GM12878 (cell line): ENCODE results near the gene SMG9. TPM values are rescaled to one million over a fixed set of nuclear protein-coding genes. Genes with fewer than 3 reads are reported as not detected.

Experiments
- ATAC-seq: fragments of 200-7000 bp; cut with Tn5 transposase; 3 replicates; pipeline ENCODE4 v1.9.1; 2020; ENCODE audit warnings: mild to moderate bottlenecking, moderate library complexity
- BruUV-seq: library from RNA; stranded (reverse); fragments of 400-500 nt; replicated peaks from 2 replicates; lab custom pipeline; 2021; lab: Mats Ljungman, UMichigan
- CTCF ChIA-PET: fragments of 300-600 bp; sonication (Branson Sonifier 250); formaldehyde crosslinking; extraction: SDS; loops from one replicate; lab custom pipeline; 2021; ENCODE audit warnings: inconsistent platforms; lab: Yijun Ruan, JAX
- POLR2A ChIA-PET: fragments of 350-600 bp; formaldehyde crosslinking; extraction: SDS; loops from one replicate; lab custom pipeline; 2021; ENCODE audit warnings: inconsistent platforms; lab: Charles Lee
- RAD21 ChIA-PET: fragments of 300-600 bp; sonication (Branson Sonifier 250); formaldehyde crosslinking; loops from one replicate; lab custom pipeline; 2023; ENCODE audit warnings: antibody characterized with exemption; ENCODE audit not compliant: unreplicated experiment; lab: Charles Lee
- SMC1A ChIA-PET: fragments of 300-600 bp; sonication (Branson Sonifier 250); formaldehyde crosslinking; loops from one replicate; lab custom pipeline; 2023; ENCODE audit not compliant: unreplicated experiment, uncharacterized antibody; lab: Charles Lee
- DNase-seq: peaks from one replicate; pipeline ENCODE4 v3.0.0-alpha.2; 2011; ENCODE audit warnings: low read depth, low spot score
- FAIRE-seq: peaks from 3 replicates; lab custom pipeline; 2011; peaks lifted over from hg19 to GRCh38; lab: Jason Lieb, UNC
- H2AFZ ChIP-seq: 2 replicates; pipeline ENCODE4 v1.6.0; 2011; ENCODE audit warnings: low read depth, low read length, control low read depth; ENCODE audit not compliant: control insufficient read depth
- H3K27ac ChIP-seq: 2 replicates; pipeline ENCODE4 v1.5.1; 2011; ENCODE audit warnings: control low read depth; ENCODE audit not compliant: control insufficient read depth, insufficient read depth
- H3K27me3 ChIP-seq, 2 experiments: replicated peaks in 1 of 2; 2 replicates each; pipeline versions ENCODE4 v1.6.0 to v1.6.1; 2011; ENCODE audit warnings: low read length in 1 of 2; ENCODE audit not compliant: control insufficient read depth in 2 of 2, insufficient read depth in 2 of 2
- H3K36me3 ChIP-seq, 2 experiments: 2 replicates each; pipeline ENCODE4 v1.5.1; 2011; ENCODE audit warnings: low read length in 1 of 2; ENCODE audit not compliant: control insufficient read depth in 2 of 2, insufficient read depth in 2 of 2
- H3K4me1 ChIP-seq: 2 replicates; pipeline ENCODE4 v1.6.1; 2011; ENCODE audit warnings: mild to moderate bottlenecking, low read length, moderate library complexity, mixed read lengths; ENCODE audit not compliant: control insufficient read depth, insufficient read depth
- H3K4me2 ChIP-seq: 2 replicates; pipeline ENCODE4 v1.6.0; 2011; ENCODE audit warnings: control low read depth; ENCODE audit not compliant: control insufficient read depth, insufficient read depth
- H3K4me3 ChIP-seq: fragments of 200-600 bp; sonication (generic); 2 replicates; pipeline ENCODE4 v1.5.1; 2016
- H3K79me2 ChIP-seq: 2 replicates; pipeline ENCODE4 v1.6.0; 2011; ENCODE audit warnings: low read length; ENCODE audit not compliant: control insufficient read depth, insufficient read depth
- H3K9ac ChIP-seq: 2 replicates; pipeline ENCODE4 v1.8.0; 2011; ENCODE audit warnings: low read length, control low read depth, mixed read lengths; ENCODE audit not compliant: control insufficient read depth, insufficient read depth
- H3K9me3 ChIP-seq: replicated peaks from 3 replicates; pipeline ENCODE4 v1.5.1; 2011; ENCODE audit warnings: mild to moderate bottlenecking, low read length; ENCODE audit not compliant: control insufficient read depth, insufficient read depth
- H4K20me1 ChIP-seq: 2 replicates; pipeline ENCODE4 v1.6.0; 2011; ENCODE audit not compliant: control insufficient read depth, insufficient read depth
- CHD4 ChIP-seq: fragments of 200-600 bp; sonication (generic); IDR thresholded peaks from 2 replicates; pipeline ENCODE4 v1.6.1; 2016; ENCODE audit warnings: mild to moderate bottlenecking
- CREM ChIP-seq: IDR thresholded peaks from 2 replicates; pipeline ENCODE4 v1.6.1; 2014; ENCODE audit warnings: antibody characterized with exemption, low read depth
- ETV6 ChIP-seq, 2 experiments: fragments of 450-650 bp in 1 of 2; IDR thresholded peaks in 1 of 2; conservative IDR thresholded peaks in 1 of 2; 2 replicates each; pipeline ENCODE4 v1.6.1; 2014; ENCODE audit warnings: antibody characterized with exemption in 1 of 2, borderline replicate concordance in 1 of 2, low read depth in 1 of 2, mild to moderate bottlenecking in 1 of 2, moderate library complexity in 1 of 2
- HCFC1 ChIP-seq: fragments of 150-350 bp; IDR thresholded peaks from 2 replicates; pipeline ENCODE4 v1.6.1; 2014; ENCODE audit warnings: low read length
- PAX5 ChIP-seq: IDR thresholded peaks from 2 replicates; pipeline ENCODE4 v1.6.1; 2011; ENCODE audit warnings: low read depth, low read length, borderline replicate concordance
- ZNF207 ChIP-seq: fragments of 450-650 bp; IDR thresholded peaks from 2 replicates; pipeline ENCODE4 v1.6.1; 2014; ENCODE audit warnings: antibody characterized with exemption, mild to moderate bottlenecking, borderline replicate concordance
- WGBS: methylation state at CpG from one replicate; pipeline ENCODE4 v1.1.6; 2016; ENCODE audit warnings: low lambda C conversion rate; ENCODE audit not compliant: insufficient replicate concordance, insufficient coverage; ENCODE audit errors: missing lambda C conversion rate; 5-methylcytosine and 5-hydroxymethylcytosine counted together
- in situ Hi-C: fragments of 300-500 bp; cut with MboI; formaldehyde crosslinking; loops from 9 replicates; pipeline ENCODE4 v1.14.3; 2018; ENCODE audit warnings: mixed read lengths
- intact Hi-C: fragments of 100-400 bp; cut with micrococcal nuclease; formaldehyde crosslinking; loops from one replicate; pipeline ENCODE4 v1.14.2; 2022; ENCODE audit not compliant: unreplicated experiment
- polyA plus RNA-seq, 11 experiments: library from polyadenylated mRNA; depleted of rRNA in 4 of 11; unstranded in 6 of 11; stranded (reverse) in 5 of 11; fragments of >200 nt; fragmentation: Nextera tagmentation in 4 of 11; fragmentation: Illumina TruSeq in 1 of 11; extraction: Ambion mirVana in 4 of 11; extraction: Trizol in 1 of 11; gene quantifications; 1 replicate in 1 of 11; 2 replicates in 10 of 11; pipeline versions ENCODE4 v1.2.1 to v1.2.3, GENCODE V29; 2011 to 2016; ENCODE audit warnings: inconsistent platforms in 2 of 11, missing spikeins in 2 of 11, low read depth in 1 of 11
- total RNA-seq, 4 experiments: library from RNA; depleted of rRNA in 3 of 4; stranded (reverse); fragments of >200 nt in 3 of 4; fragmentation: Illumina TruSeq in 1 of 4; extraction: Trizol in 1 of 4; gene quantifications; 2 replicates each; pipeline versions ENCODE4 v1.2.1 to v1.2.3, GENCODE V29; 2013 to 2021
- TF ChIP-seq, protein P1 (sequence below): fragments of 450-650 bp; IDR thresholded peaks from 2 replicates; pipeline ENCODE4 v1.6.1; 2016; ENCODE audit warnings: mild to moderate bottlenecking
- TF ChIP-seq, protein P2 (sequence below): fragments of 150-350 bp; IDR thresholded peaks from 2 replicates; pipeline ENCODE4 v1.6.1; 2014; ENCODE audit warnings: mild to moderate bottlenecking, low read depth, low read length
- TF ChIP-seq, protein P3 (sequence below): fragments of 450-650 bp; IDR thresholded peaks from 2 replicates; pipeline ENCODE4 v1.6.1; 2017; ENCODE audit warnings: mild to moderate bottlenecking, moderate library complexity
- TF ChIP-seq, protein P4 (sequence below), 3 experiments: IDR thresholded peaks in 2 of 3; conservative IDR thresholded peaks in 1 of 3; 2 replicates each; pipeline ENCODE4 v1.5.1; 2011; ENCODE audit warnings: low read depth in 3 of 3, low read length in 3 of 3, mild to moderate bottlenecking in 3 of 3, control low read depth in 2 of 3, moderate library complexity in 2 of 3, inconsistent platforms in 1 of 3, mixed read lengths in 1 of 3; ENCODE audit not compliant: control insufficient read depth in 2 of 3, insufficient read depth in 1 of 3; ENCODE audit errors: extremely low read depth in 1 of 3

SMG9 gene
- total and polyA plus RNA-seq, 10 of the 15 experiments (the other 5 are each of a cell fraction or from before 2014, with no cell fraction given), result 0.69 to 52.2 (median 28.1) TPM

DNA sequence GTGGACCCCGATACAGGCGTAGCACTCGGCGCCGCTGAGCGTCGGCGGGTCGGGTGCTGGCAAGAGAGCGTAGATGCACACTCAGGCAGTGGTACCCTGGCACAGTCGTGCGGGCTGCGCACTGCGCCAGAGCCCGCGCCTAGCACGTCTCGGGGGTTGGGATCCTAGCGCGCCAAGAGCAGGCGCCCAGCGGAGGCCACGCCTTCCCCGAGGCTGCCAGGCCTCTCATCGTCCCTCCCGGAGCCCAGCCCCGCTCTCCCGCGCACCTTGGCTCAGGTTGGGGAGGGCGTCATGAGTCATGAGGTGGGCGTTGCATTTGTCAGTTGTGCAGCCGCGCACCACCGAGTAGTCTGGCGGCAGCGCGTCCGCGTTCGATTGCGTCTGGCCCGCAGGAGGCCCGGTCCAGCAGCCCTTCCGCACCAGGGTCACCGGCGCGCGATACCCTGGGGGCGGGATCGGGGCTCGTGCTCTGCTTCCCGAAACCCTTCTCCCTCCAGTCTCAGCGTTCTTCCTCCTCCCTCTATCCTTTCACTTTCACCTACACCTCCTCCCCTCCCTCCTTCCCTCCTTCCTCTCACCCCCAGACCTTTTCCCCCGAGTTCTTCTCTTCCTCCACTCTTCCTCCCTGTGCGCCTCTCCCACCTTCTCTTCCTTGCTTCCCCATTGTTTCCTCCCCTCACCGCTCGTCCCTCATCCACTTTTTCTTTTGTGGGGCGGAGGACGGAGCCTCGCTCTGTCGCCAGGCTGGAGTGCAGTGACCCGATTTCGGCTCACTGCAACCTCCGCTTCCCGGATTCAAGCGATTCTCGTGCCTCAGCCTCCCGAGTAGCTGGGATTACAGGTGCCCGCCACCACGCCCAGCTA lies 44.0 kb upstream of the SMG9 start (continued):
- TF ChIP-seq, protein P1, sequence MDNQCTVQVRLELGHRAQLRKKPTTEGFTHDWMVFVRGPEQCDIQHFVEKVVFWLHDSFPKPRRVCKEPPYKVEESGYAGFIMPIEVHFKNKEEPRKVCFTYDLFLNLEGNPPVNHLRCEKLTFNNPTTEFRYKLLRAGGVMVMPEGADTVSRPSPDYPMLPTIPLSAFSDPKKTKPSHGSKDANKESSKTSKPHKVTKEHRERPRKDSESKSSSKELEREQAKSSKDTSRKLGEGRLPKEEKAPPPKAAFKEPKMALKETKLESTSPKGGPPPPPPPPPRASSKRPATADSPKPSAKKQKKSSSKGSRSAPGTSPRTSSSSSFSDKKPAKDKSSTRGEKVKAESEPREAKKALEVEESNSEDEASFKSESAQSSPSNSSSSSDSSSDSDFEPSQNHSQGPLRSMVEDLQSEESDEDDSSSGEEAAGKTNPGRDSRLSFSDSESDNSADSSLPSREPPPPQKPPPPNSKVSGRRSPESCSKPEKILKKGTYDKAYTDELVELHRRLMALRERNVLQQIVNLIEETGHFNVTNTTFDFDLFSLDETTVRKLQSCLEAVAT, result 0 out of 2 replicates have a peak, but pooled peaks have one; percentile 42
- TF ChIP-seq, protein P2, sequence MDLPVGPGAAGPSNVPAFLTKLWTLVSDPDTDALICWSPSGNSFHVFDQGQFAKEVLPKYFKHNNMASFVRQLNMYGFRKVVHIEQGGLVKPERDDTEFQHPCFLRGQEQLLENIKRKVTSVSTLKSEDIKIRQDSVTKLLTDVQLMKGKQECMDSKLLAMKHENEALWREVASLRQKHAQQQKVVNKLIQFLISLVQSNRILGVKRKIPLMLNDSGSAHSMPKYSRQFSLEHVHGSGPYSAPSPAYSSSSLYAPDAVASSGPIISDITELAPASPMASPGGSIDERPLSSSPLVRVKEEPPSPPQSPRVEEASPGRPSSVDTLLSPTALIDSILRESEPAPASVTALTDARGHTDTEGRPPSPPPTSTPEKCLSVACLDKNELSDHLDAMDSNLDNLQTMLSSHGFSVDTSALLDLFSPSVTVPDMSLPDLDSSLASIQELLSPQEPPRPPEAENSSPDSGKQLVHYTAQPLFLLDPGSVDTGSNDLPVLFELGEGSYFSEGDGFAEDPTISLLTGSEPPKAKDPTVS, result no peak
- TF ChIP-seq, all 136 proteins: peak for 2

DNA sequence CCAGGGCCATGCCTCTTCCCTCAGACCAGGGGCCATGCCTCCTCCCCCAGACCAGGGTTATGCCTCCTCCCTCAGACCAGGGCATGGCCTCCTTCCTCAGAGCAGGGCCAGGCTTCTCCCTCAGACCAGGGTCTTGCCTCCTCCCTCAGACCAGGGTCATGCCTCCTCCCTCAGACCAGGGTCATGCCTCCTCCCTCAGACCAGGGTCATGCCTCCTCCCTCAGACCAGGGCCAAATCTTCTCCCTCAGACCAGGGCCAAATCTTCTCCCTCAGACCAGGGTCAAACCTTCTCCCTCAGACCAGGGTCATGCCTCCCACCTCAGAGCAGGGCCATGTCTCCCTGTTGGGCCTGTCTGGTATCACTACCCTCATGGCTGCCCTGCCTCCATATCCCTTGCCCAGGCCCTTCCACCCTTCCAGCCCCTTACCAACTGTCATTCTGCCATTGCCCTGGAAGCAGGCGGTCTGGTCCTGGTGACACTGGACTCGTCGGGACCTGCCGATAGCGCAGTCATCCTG lies 43.3 kb upstream of the SMG9 start:
- in situ Hi-C loops, result no loop called here
- intact Hi-C loops, result no loop called here
- no peak for ATAC-seq
- Histone ChIP-seq H4K20me1 (0 out of 2 replicates have a peak, but pooled peaks cover 2% of the 10 kb centered on the region), H3K27me3 (no peaks in the 10 kb centered on the region), H3K27ac (no peak overlapping the region), H3K4me1 (peaks cover 4% of the 10 kb centered on the region), H3K4me3 (peak overlapping the region; percentile 60; the same call in 1 of the 2 replicates), H3K79me2 (no peaks in the 10 kb centered on the region), H2AFZ (peak overlapping the region; percentile 69; the same call in 1 of the 2 replicates), H3K36me3 (no peaks in the 10 kb centered on the region), H3K4me2 (peak overlapping the region; percentile 95), H3K9me3 (no peaks in the 10 kb centered on the region; the same call in 2 of the 3 replicates), H3K9ac (0 out of 2 replicates have a peak overlapping the region, but pooled peaks have one; percentile 8)
- no peak for FAIRE-seq
- WGBS, result 66% methylated on average over 5 of the region's 5 CpGs
- DNase-seq, result no peak
- CTCF ChIA-PET, result interaction anchor here (3.2 kb wide), 1 partner anchor 11 kb away, joined by 14 read pairs; no protein-coding TSS in a partner anchor
- no TSS peak for BruUV-seq
- RAD21 ChIA-PET, result no interaction called here
- POLR2A ChIA-PET, result no interaction called here
- SMC1A ChIA-PET, result no interaction called here
- TF ChIP-seq PAX5, result no peak
- no peak for TF ChIP-seq ZNF207
- no peak for TF ChIP-seq CHD4
- TF ChIP-seq ETV6 (conservative IDR thresholded peaks at IDR 0.05 in 1 of 2, IDR thresholded peaks at IDR 0.05 in 1 of 2; ENCODE audit: borderline replicate concordance in 1 of 2, low read depth in 1 of 2), result no peak
- no peak for TF ChIP-seq CREM
- TF ChIP-seq, protein P3, sequence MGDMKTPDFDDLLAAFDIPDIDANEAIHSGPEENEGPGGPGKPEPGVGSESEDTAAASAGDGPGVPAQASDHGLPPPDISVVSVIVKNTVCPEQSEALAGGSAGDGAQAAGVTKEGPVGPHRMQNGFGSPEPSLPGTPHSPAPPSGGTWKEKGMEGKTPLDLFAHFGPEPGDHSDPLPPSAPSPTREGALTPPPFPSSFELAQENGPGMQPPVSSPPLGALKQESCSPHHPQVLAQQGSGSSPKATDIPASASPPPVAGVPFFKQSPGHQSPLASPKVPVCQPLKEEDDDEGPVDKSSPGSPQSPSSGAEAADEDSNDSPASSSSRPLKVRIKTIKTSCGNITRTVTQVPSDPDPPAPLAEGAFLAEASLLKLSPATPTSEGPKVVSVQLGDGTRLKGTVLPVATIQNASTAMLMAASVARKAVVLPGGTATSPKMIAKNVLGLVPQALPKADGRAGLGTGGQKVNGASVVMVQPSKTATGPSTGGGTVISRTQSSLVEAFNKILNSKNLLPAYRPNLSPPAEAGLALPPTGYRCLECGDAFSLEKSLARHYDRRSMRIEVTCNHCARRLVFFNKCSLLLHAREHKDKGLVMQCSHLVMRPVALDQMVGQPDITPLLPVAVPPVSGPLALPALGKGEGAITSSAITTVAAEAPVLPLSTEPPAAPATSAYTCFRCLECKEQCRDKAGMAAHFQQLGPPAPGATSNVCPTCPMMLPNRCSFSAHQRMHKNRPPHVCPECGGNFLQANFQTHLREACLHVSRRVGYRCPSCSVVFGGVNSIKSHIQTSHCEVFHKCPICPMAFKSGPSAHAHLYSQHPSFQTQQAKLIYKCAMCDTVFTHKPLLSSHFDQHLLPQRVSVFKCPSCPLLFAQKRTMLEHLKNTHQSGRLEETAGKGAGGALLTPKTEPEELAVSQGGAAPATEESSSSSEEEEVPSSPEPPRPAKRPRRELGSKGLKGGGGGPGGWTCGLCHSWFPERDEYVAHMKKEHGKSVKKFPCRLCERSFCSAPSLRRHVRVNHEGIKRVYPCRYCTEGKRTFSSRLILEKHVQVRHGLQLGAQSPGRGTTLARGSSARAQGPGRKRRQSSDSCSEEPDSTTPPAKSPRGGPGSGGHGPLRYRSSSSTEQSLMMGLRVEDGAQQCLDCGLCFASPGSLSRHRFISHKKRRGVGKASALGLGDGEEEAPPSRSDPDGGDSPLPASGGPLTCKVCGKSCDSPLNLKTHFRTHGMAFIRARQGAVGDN, result no peak
- TF ChIP-seq, protein P4, sequence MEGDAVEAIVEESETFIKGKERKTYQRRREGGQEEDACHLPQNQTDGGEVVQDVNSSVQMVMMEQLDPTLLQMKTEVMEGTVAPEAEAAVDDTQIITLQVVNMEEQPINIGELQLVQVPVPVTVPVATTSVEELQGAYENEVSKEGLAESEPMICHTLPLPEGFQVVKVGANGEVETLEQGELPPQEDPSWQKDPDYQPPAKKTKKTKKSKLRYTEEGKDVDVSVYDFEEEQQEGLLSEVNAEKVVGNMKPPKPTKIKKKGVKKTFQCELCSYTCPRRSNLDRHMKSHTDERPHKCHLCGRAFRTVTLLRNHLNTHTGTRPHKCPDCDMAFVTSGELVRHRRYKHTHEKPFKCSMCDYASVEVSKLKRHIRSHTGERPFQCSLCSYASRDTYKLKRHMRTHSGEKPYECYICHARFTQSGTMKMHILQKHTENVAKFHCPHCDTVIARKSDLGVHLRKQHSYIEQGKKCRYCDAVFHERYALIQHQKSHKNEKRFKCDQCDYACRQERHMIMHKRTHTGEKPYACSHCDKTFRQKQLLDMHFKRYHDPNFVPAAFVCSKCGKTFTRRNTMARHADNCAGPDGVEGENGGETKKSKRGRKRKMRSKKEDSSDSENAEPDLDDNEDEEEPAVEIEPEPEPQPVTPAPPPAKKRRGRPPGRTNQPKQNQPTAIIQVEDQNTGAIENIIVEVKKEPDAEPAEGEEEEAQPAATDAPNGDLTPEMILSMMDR (IDR thresholded peaks at IDR 0.05 in 2 of 3, conservative IDR thresholded peaks at IDR 0.05 in 1 of 3; ENCODE audit: control insufficient read depth in 2 of 3, extremely low read depth in 1 of 3, insufficient read depth in 1 of 3, low read depth in 3 of 3, low read length in 3 of 3), result no peak
- TF ChIP-seq HCFC1, result no peak
